A549 (cell line): ENCODE results near the gene LTF. TPM values are rescaled to one million over a fixed set of nuclear protein-coding genes. Genes with fewer than 3 reads are reported as not detected.
"Not testable (repeated sequence)": the region's sequence is repeated elsewhere in the genome, so short reads cannot be mapped to it uniquely, and the experiment has no call there.

ENCODE experiments used
- ATAC-seq, 2 experiments: fragments of 200-7000 bp in 1 of 2; fragments of >200 bp in 1 of 2; cut with Nextera tagmentation in 1 of 2; cut with Tn5 transposase in 1 of 2; 3 replicates each; pipeline versions ENCODE4 v1.8.0 to v1.9.1; 2018 to 2020; ENCODE audit warnings: mild to moderate bottlenecking in 1 of 2, moderate library complexity in 1 of 2
- CTCF ChIA-PET: fragments of 300-600 bp; sonication (Branson Sonifier 250); formaldehyde crosslinking; extraction: SDS; loops from one replicate; lab custom pipeline; 2021; ENCODE audit warnings: antibody characterized with exemption, inconsistent platforms; lab: Yijun Ruan, JAX
- POLR2A ChIA-PET: fragments of 350-600 bp; formaldehyde crosslinking; extraction: SDS; loops from one replicate; lab custom pipeline; 2021; ENCODE audit warnings: antibody characterized with exemption, inconsistent platforms; lab: Yijun Ruan, JAX
- DNase-seq, 2 experiments: peaks; one replicate each; pipeline versions ENCODE4 v3.0.0 to v3.0.0-alpha.2; 2011 to 2016; ENCODE audit warnings: low read depth in 1 of 2, low spot score in 1 of 2
- FAIRE-seq: peaks from 2 replicates; lab custom pipeline; 2011; peaks lifted over from hg19 to GRCh38; lab: Jason Lieb, UNC
- H3K27ac ChIP-seq, 2 experiments: fragments of >200 bp; sonication (Bioruptor Twin); formaldehyde crosslinking; 3 replicates each; pipeline ENCODE4 v1.5.1; 2016 to 2017
- H3K4me1 ChIP-seq: fragments of >200 bp; sonication (Bioruptor Twin); formaldehyde crosslinking; 3 replicates; pipeline ENCODE4 v1.6.1; 2016
- H3K4me2 ChIP-seq: fragments of >200 bp; sonication (Bioruptor Twin); formaldehyde crosslinking; 3 replicates; pipeline ENCODE4 v1.6.1; 2016
- H3K4me3 ChIP-seq: fragments of >200 bp; sonication (Bioruptor Twin); formaldehyde crosslinking; 3 replicates; pipeline ENCODE4 v1.5.1; 2016
- H3K9me3 ChIP-seq: fragments of >200 bp; sonication (Bioruptor Twin); formaldehyde crosslinking; 3 replicates; pipeline ENCODE4 v1.6.1; 2016
- ATOH8 ChIP-seq: fragments of 250-450 bp; sonication (Bioruptor Pico); IDR thresholded peaks from 2 replicates; pipeline ENCODE4 v1.5.0; 2020; ENCODE audit warnings: low read depth, mild to moderate bottlenecking, moderate library complexity
- CBX8 ChIP-seq: fragments of 200-600 bp; sonication (generic); IDR thresholded peaks from 2 replicates; pipeline ENCODE4 v1.6.1; 2016
- CHD2 ChIP-seq: fragments of 150-350 bp; IDR thresholded peaks from 2 replicates; pipeline ENCODE4 v1.6.1; 2014; ENCODE audit warnings: low read length; ENCODE audit not compliant: partially characterized antibody
- EHF ChIP-seq: fragments of 250-450 bp; sonication (Bioruptor Pico); IDR thresholded peaks from 2 replicates; pipeline ENCODE4 v1.5.0; 2020; ENCODE audit warnings: mild to moderate bottlenecking
- ELK1 ChIP-seq: fragments of 150-350 bp; IDR thresholded peaks from 2 replicates; pipeline ENCODE4 v1.6.1; 2014; ENCODE audit warnings: low read depth, mild to moderate bottlenecking, low read length
- HDAC2 ChIP-seq: fragments of 200-600 bp; sonication (generic); IDR thresholded peaks from 2 replicates; pipeline ENCODE4 v1.6.1; 2016
- HES2 ChIP-seq: fragments of >200 bp; sonication (Bioruptor Twin); formaldehyde crosslinking; IDR thresholded peaks from 2 replicates; pipeline ENCODE4 v1.6.1; 2016
- HEYL ChIP-seq: fragments of 250-450 bp; sonication (Bioruptor Pico); IDR thresholded peaks from 2 replicates; pipeline ENCODE4 v1.8.0; 2021; ENCODE audit warnings: mild to moderate bottlenecking, moderate library complexity
- HMGXB4 ChIP-seq: fragments of 250-450 bp; sonication (Bioruptor Pico); IDR thresholded peaks from 2 replicates; pipeline ENCODE4 v1.5.0; 2021; ENCODE audit warnings: mild to moderate bottlenecking, moderate library complexity, borderline replicate concordance
- HOXA7 ChIP-seq: fragments of 250-450 bp; sonication (Bioruptor Pico); IDR thresholded peaks from 2 replicates; pipeline ENCODE4 v1.5.0; 2020; ENCODE audit warnings: mild to moderate bottlenecking, moderate library complexity
- HOXB13 ChIP-seq: fragments of 250-450 bp; sonication (Bioruptor Pico); IDR thresholded peaks from 2 replicates; pipeline ENCODE4 v1.5.0; 2020; ENCODE audit warnings: low read depth, mild to moderate bottlenecking, moderate library complexity
- JUNB ChIP-seq: fragments of >200 bp; sonication (Bioruptor Twin); formaldehyde crosslinking; IDR thresholded peaks from 2 replicates; pipeline ENCODE4 v1.6.1; 2016
- KDM5A ChIP-seq: fragments of 200-600 bp; sonication (generic); IDR thresholded peaks from 2 replicates; pipeline ENCODE4 v1.6.1; 2016; ENCODE audit warnings: antibody characterized with exemption, mild to moderate bottlenecking
- NR3C1 ChIP-seq: fragments of >200 bp; sonication (Bioruptor Twin); formaldehyde crosslinking; IDR thresholded peaks from 3 replicates; pipeline ENCODE4 v1.6.1; 2017
- PHF8 ChIP-seq: fragments of 200-600 bp; sonication (generic); IDR thresholded peaks from 2 replicates; pipeline ENCODE4 v1.6.1; 2016; ENCODE audit warnings: low read depth, mild to moderate bottlenecking, antibody characterized with exemption, moderate library complexity, borderline replicate concordance
- POLR2A ChIP-seq: IDR thresholded peaks from 2 replicates; pipeline ENCODE4 v1.6.1; 2012; ENCODE audit warnings: mild to moderate bottlenecking, low read length
- RAD21 ChIP-seq, 2 experiments: fragments of >200 bp in 1 of 2; sonication (Bioruptor Twin) in 1 of 2; formaldehyde crosslinking in 1 of 2; IDR thresholded peaks in 1 of 2; conservative IDR thresholded peaks in 1 of 2; 2 replicates in 1 of 2; 3 replicates in 1 of 2; pipeline ENCODE4 v1.6.1; 2012 to 2018; ENCODE audit warnings: inconsistent platforms in 1 of 2
- SREBF2 ChIP-seq: fragments of 450-650 bp; IDR thresholded peaks from 2 replicates; pipeline ENCODE4 v1.6.1; 2014; ENCODE audit warnings: mild to moderate bottlenecking, moderate library complexity
- TFCP2L1 ChIP-seq: fragments of 250-450 bp; sonication (Bioruptor Pico); IDR thresholded peaks from 2 replicates; pipeline ENCODE4 v1.5.0; 2021; ENCODE audit warnings: mild to moderate bottlenecking
- TP53 ChIP-seq: fragments of 250-450 bp; sonication (Bioruptor Pico); IDR thresholded peaks from 2 replicates; pipeline ENCODE4 v1.5.0; 2021; ENCODE audit warnings: mild to moderate bottlenecking, moderate library complexity
- ZSCAN20 ChIP-seq: fragments of 250-450 bp; sonication (Bioruptor Pico); IDR thresholded peaks from 2 replicates; pipeline ENCODE4 v1.8.0; 2022; ENCODE audit warnings: mild to moderate bottlenecking, moderate library complexity
- WGBS: methylation state at CpG from one replicate; pipeline ENCODE4 v1.1.6; 2017; ENCODE audit errors: missing lambda C conversion rate; 5-methylcytosine and 5-hydroxymethylcytosine counted together
- polyA plus RNA-seq, 4 experiments: library from polyadenylated mRNA; depleted of rRNA in 3 of 4; stranded (reverse); fragments of >200 nt; fragmentation: RNase III in 1 of 4; extraction: RNeasy Plus Mini Kit Qiagen cat#74134 plus additional on column Dnase treatment in 1 of 4; gene quantifications; 2 replicates in 3 of 4; 3 replicates in 1 of 4; pipeline ENCODE4 v1.2.3, GENCODE V29; 2011 to 2017

LTF gene
- polyA plus RNA-seq, 2 of the 4 experiments (the other 2 are of a cell fraction) = not detected

GRCh38 chr3:46405301-46406019, 59.2 kb downstream of the LTF start:
- Histone ChIP-seq H3K4me3 (no peak overlapping the region), H3K4me2 (no peak overlapping the region), H3K27ac (no peak overlapping the region), H3K9me3 (no peaks in the 10 kb centered on the region), H3K4me1 (no peaks in the 10 kb centered on the region)
- no peak for FAIRE-seq
- CTCF ChIA-PET = no interaction called here
- 58% methylated on average over 8 of the region's 11 CpGs for WGBS
- no peak for DNase-seq
- TF ChIP-seq EHF (CRISPR knock-in tag) = no peak
- no peak for TF ChIP-seq JUNB
- no peak for ATAC-seq
- POLR2A ChIA-PET = no interaction called here

- CTCF ChIA-PET, ATAC-seq, H3K9me3 ChIP-seq, H3K4me3 ChIP-seq, H3K4me1 ChIP-seq, FAIRE-seq, DNase-seq, POLR2A ChIA-PET, H3K4me2 ChIP-seq, H3K27ac ChIP-seq: not testable (repeated sequence)
- WGBS = 25% methylated on average over 4 of the region's 4 CpGs
These were observed 61.8 kb downstream of the LTF start for GRCh38 chr3:46402902-46403301.

GRCh38 chr3:46401579-46401978, 63.1 kb downstream of the LTF start:
- no peak for FAIRE-seq
- no peak for DNase-seq
- ATAC-seq = no peak
- Histone ChIP-seq H3K4me2 (no peak overlapping the region), H3K4me1 (no peaks in the 10 kb centered on the region), H3K4me3 (no peak overlapping the region), H3K9me3 (no peaks in the 10 kb centered on the region), H3K27ac (no peak overlapping the region)
- TF ChIP-seq HES2 (no peak), HEYL (CRISPR knock-in tag) (no peak), POLR2A (no peak), JUNB (no peak), KDM5A (no peak), HMGXB4 (CRISPR knock-in tag) (no peak), PHF8 (no peak), CBX8 (no peak), ZSCAN20 (CRISPR knock-in tag) (no peak), TP53 (CRISPR knock-in tag) (no peak), HOXA7 (CRISPR knock-in tag) (no peak), SREBF2 (no peak), TFCP2L1 (no peak), NR3C1 (no peak), HOXB13 (CRISPR knock-in tag) (no peak), ELK1 (no peak), HDAC2 (no peak), ATOH8 (no peak), RAD21 (conservative IDR thresholded peaks at IDR 0.05 in 1 of 2, IDR thresholded peaks at IDR 0.05 in 1 of 2) (no peak), CHD2 (no peak)
- 83% methylated on average over 2 of the region's 2 CpGs for WGBS
- CTCF ChIA-PET = interaction anchor here (0.8 kb wide), 1 partner anchor 23 kb away, joined by 3 read pairs; no protein-coding TSS in a partner anchor
- POLR2A ChIA-PET = no interaction called here
